Ascending aorta (tissue), 2 donors: ENCODE measurements around the gene YTHDC2. TPM values are rescaled to one million over a fixed set of nuclear protein-coding genes. Genes with fewer than 3 reads are reported as not detected.

ENCODE experiments used
- DNase-seq, 2 donors: peaks; one replicate each; pipeline ENCODE4 v3.0.0-alpha.2; 2019; ENCODE audit warnings: low spot score in 2 of 2
- H3K27ac ChIP-seq, 2 donors: fragments of 200-600 bp; sonication (generic); one replicate each; pipeline ENCODE4 v1.5.1; 2016 to 2017; ENCODE audit warnings: mild to moderate bottlenecking in 1 of 2
- H3K27me3 ChIP-seq: fragments of 200-600 bp; sonication (generic); one replicate; pipeline ENCODE4 v1.5.1; 2017
- H3K36me3 ChIP-seq, 2 donors: fragments of 200-600 bp; sonication (generic); one replicate each; pipeline ENCODE4 v1.5.1; 2016
- H3K4me1 ChIP-seq, 2 donors: fragments of 200-600 bp; sonication (generic); one replicate each; pipeline ENCODE4 v1.5.1; 2016 to 2017; ENCODE audit warnings: mild to moderate bottlenecking in 1 of 2
- H3K4me3 ChIP-seq, 2 donors: fragments of 200-600 bp; sonication (generic); one replicate each; pipeline ENCODE4 v1.5.1; 2016 to 2017; ENCODE audit warnings: mild to moderate bottlenecking in 1 of 2
- H3K9me3 ChIP-seq, 2 donors: fragments of 200-600 bp; sonication (generic); one replicate each; pipeline ENCODE4 v1.5.1; 2016
- CTCF ChIP-seq, 3 experiments: fragments of 200-600 bp in 2 of 3; fragments of 450-650 bp in 1 of 3; sonication (generic) in 2 of 3; IDR thresholded peaks; one replicate each; pipeline ENCODE4 v1.5.1; 2016 to 2019; ENCODE audit warnings: antibody characterized with exemption in 3 of 3, mild to moderate bottlenecking in 1 of 3, moderate library complexity in 1 of 3
- intact Hi-C: fragments of 100-400 bp; cut with DNase I; formaldehyde crosslinking; loops from one replicate; pipeline ENCODE4 v1.15.1; 2023
- total RNA-seq: library from RNA; depleted of rRNA; stranded (reverse); fragments of >200 nt; gene quantifications from one replicate; pipeline ENCODE4 v1.1.0, GENCODE V29; 2016

YTHDC2 gene
- total RNA-seq, 1 donor from 2014 or later, result 8.3 TPM

- TF ChIP-seq CTCF (IDR thresholded peaks at IDR 0.05), result no peak
- H3K27ac ChIP-seq, result no peak overlapping the region
- peaks cover 0 to 4% of the 10 kb centered on the region in 2 donors for H3K9me3 ChIP-seq
- no peaks in the 10 kb centered on the region for H3K27me3 ChIP-seq
- intact Hi-C loops, result no loop called here
- H3K4me1 ChIP-seq, result no peaks in the 10 kb centered on the region
- H3K4me3 ChIP-seq, result no peak overlapping the region
- H3K36me3 ChIP-seq, result peaks cover 8 to 42% of the 10 kb centered on the region in 2 donors
- DNase-seq, result no peak
Measured at GRCh38 chr5:113575074-113575473, 61.6 kb downstream of the YTHDC2 start.

- H3K36me3 ChIP-seq, result peaks cover 8 to 24% of the 10 kb centered on the region in 2 donors
- intact Hi-C loops, result no loop called here
- no peak for TF ChIP-seq CTCF (IDR thresholded peaks at IDR 0.05)
- H3K4me3 ChIP-seq, result no peak overlapping the region
- H3K27me3 ChIP-seq, result no peaks in the 10 kb centered on the region
- no peak for DNase-seq
- no peaks in the 10 kb centered on the region for H3K4me1 ChIP-seq
- no peak overlapping the region for H3K27ac ChIP-seq
- H3K9me3 ChIP-seq, result no peaks in the 10 kb centered on the region
Measured at GRCh38 chr5:113578091-113578490, 64.6 kb downstream of the YTHDC2 start.

- H3K36me3 ChIP-seq, result peaks cover 6 to 17% of the 10 kb centered on the region in 2 donors
- H3K9me3 ChIP-seq, result no peaks in the 10 kb centered on the region
- no peak for DNase-seq
- H3K4me1 ChIP-seq, result no peaks in the 10 kb centered on the region
- no peak for TF ChIP-seq CTCF (IDR thresholded peaks at IDR 0.05)
- intact Hi-C loops, result no loop called here
- H3K27ac ChIP-seq, result no peak overlapping the region
- no peak overlapping the region for H3K4me3 ChIP-seq
- no peaks in the 10 kb centered on the region for H3K27me3 ChIP-seq
Measured at GRCh38 chr5:113581388-113581787, 67.9 kb downstream of the YTHDC2 start.

- no peak overlapping the region for H3K4me3 ChIP-seq
- no peaks in the 10 kb centered on the region for H3K4me1 ChIP-seq
- no peaks in the 10 kb centered on the region for H3K27me3 ChIP-seq
- no peaks in the 10 kb centered on the region for H3K9me3 ChIP-seq
- DNase-seq, result no peak
- intact Hi-C loops, result no loop called here
- no peak for TF ChIP-seq CTCF (IDR thresholded peaks at IDR 0.05)
- no peak overlapping the region for H3K27ac ChIP-seq
- peaks cover 2 to 16% of the 10 kb centered on the region in 2 donors for H3K36me3 ChIP-seq
Measured at GRCh38 chr5:113598150-113598549, 84.7 kb downstream of the YTHDC2 start.

- intact Hi-C loops, result no loop called here
- Histone ChIP-seq H3K4me1 (no peaks in the 10 kb centered on the region), H3K27ac (no peak overlapping the region), H3K4me3 (no peak overlapping the region), H3K36me3 (peaks cover 0 to 9% of the 10 kb centered on the region in 2 donors), H3K9me3 (no peaks in the 10 kb centered on the region), H3K27me3 (no peaks in the 10 kb centered on the region)
- DNase-seq, result no peak
- TF ChIP-seq CTCF (IDR thresholded peaks at IDR 0.05), result no peak
Measured at GRCh38 chr5:113598926-113599325, 85.4 kb downstream of the YTHDC2 start.
